Measurements from ENCODE around the gene DNAL4.

DNAL4 gene

GRCh38 chr22:38731703-38732161 is 62.2 kb downstream of the DNAL4 start:
- TF ChIP-seq CTCF (IDR thresholded peaks at IDR 0.05; ENCODE audit: low read depth, low read length, missing control alignments), result no peak
- no peak for DNase-seq (ENCODE audit: low read depth)
- H3K4me3 ChIP-seq (ENCODE audit: low read depth, low read length), result no peak overlapping the region
- in situ Hi-C loops (cut with HindIII; ENCODE audit: low sequenced_read_pairs), result no loop called here

GRCh38 chr22:38730411-38730871 is 63.5 kb downstream of the DNAL4 start:
- H3K4me3 ChIP-seq (ENCODE audit: low read depth, low read length), result no peak overlapping the region
- no peak for TF ChIP-seq CTCF (IDR thresholded peaks at IDR 0.05; ENCODE audit: low read depth, low read length, missing control alignments)
- in situ Hi-C loops (cut with HindIII; ENCODE audit: low sequenced_read_pairs), result no loop called here
- no peak for DNase-seq (ENCODE audit: low read depth)

- no peak for DNase-seq (ENCODE audit: low read depth)
- no peak for TF ChIP-seq CTCF (IDR thresholded peaks at IDR 0.05; ENCODE audit: low read depth, low read length, missing control alignments)
- no peak overlapping the region for H3K4me3 ChIP-seq (ENCODE audit: low read depth, low read length)
- in situ Hi-C loops (cut with HindIII; ENCODE audit: low sequenced_read_pairs), result no loop called here
Measured at GRCh38 chr22:38729946-38730345, 64.0 kb downstream of the DNAL4 start.

- H3K4me3 ChIP-seq (ENCODE audit: low read depth, low read length), result no peak overlapping the region
- TF ChIP-seq CTCF (IDR thresholded peaks at IDR 0.05; ENCODE audit: low read depth, low read length, missing control alignments), result no peak
- no peak for DNase-seq (ENCODE audit: low read depth)
- in situ Hi-C loops (cut with HindIII; ENCODE audit: low sequenced_read_pairs), result no loop called here
Measured at GRCh38 chr22:38728871-38729796, 64.8 kb downstream of the DNAL4 start.
